Measurements from ENCODE around the gene TSEN34. TPM values are rescaled to one million over a fixed set of nuclear protein-coding genes. Genes with fewer than 3 reads are reported as not detected.
A peak's percentile ranks its signal among the peaks of the same experiment; 100 is the strongest.

The TSEN34 gene
- 36.1 TPM for total RNA-seq

DNA sequence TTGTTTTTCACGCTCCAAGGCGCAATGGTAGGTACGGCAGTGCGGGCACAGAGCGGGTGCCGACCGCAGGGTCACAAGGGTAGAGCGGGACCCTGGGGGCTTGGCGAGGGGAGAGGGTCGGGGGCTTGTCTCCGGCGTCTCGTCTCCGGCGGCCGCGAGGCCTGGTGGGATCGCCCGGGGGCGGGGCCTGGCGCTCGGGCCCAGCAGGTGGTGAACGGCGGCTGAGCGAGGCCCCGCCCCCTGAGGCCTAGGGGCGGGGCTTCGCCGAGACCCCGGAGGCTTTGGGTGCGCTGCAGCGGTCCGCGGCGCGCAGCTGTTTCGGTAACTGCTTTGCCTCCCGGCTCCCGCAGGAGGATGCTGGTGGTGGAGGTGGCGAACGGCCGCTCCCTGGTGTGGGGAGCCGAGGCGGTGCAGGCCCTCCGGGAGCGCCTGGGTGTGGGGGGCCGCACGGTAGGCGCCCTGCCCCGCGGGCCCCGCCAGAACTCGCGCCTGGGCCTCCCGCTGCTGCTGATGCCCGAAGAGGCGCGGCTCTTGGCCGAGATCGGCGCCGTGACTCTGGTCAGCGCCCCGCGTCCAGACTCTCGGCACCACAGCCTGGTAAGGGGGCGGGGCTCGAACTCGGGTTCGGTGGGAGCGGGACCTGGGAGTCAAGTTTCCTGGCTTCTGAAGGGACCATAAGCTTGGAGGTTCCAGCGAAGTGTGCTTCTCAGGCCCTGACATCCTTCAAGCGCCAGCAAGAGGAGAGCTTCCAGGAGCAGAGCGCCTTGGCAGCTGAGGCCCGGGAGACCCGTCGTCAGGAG is at the start of gene TSEN34:
TSEN34 (plus strand) TSS at position 298 of the 800 bp plus-strand sequence; CDS start at position 355, 57 bp downstream.
- ATAC-seq = peak; percentile 38

DNA sequence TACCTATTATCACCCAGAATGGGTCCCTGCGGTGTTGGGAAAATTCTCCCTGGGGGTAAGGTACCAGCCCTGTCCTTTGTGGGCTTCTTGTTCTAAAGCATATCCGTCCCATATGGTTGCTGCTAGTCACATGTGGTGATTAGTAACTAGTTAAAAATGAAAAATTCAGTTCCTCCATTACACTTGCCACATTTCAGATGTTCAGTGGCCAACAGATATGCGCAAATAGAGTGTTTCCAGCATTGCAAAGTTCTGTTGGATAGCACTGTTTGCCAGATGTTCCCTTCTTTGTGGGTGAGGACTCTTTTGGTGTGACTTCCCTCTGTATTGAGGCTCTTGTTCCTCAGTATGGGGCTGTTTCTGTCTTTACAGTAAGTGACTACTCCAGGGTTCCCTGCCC is 49.8 kb upstream of the TSEN34 start:
- no peak for ATAC-seq

- ATAC-seq = no peak
Measured at GRCh38 chr19:54142166-54142780, 48.8 kb upstream of the TSEN34 start.

DNA sequence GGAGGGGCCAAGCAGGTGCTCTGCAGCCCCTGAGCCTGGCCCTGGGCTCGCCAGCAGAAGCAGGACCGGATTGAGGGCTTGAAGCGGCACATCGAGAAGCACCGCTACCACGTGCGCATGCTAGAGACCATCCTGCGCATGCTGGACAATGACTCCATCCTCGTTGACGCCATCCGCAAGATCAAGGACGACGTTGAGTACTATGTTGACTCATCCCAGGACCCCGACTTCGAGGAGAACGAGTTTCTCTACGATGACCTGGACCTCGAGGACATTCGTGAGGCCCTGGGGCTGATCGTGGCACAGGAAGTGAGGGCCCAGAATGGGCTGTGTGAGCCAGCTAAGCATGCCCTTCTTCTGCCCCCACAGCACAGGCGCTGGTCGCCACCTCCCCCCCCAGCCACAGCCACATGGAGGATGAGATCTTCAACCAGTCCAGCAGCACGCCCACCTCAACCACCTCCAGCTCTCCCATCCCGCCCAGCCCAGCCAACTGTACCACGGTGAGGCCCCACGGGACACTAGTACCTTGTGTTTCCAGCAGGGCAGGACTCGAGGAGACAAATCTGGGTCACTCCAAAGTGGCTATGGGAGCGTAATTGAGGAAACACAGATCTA is 45.5 kb upstream of the TSEN34 start:
- ATAC-seq = no peak

- ATAC-seq = no peak
Measured at GRCh38 chr19:54147676-54148075, 43.4 kb upstream of the TSEN34 start.

DNA sequence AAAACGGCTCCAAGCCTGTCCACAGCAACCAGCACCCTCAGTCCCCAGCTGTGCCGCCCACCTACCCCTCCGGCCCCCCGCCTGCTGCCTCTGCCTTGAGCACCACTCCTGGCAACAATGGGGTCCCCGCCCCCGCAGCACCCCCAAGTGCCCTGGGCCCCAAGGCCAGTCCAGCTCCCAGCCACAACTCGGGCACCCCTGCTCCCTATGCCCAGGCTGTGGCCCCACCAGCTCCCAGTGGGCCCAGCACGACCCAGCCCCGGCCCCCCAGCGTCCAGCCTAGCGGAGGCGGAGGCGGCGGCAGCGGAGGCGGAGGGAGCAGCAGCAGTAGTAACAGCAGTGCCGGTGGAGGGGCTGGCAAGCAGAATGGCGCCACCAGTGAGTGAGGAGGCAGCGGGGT is 43.0 kb upstream of the TSEN34 start:
- ATAC-seq = no peak

DNA sequence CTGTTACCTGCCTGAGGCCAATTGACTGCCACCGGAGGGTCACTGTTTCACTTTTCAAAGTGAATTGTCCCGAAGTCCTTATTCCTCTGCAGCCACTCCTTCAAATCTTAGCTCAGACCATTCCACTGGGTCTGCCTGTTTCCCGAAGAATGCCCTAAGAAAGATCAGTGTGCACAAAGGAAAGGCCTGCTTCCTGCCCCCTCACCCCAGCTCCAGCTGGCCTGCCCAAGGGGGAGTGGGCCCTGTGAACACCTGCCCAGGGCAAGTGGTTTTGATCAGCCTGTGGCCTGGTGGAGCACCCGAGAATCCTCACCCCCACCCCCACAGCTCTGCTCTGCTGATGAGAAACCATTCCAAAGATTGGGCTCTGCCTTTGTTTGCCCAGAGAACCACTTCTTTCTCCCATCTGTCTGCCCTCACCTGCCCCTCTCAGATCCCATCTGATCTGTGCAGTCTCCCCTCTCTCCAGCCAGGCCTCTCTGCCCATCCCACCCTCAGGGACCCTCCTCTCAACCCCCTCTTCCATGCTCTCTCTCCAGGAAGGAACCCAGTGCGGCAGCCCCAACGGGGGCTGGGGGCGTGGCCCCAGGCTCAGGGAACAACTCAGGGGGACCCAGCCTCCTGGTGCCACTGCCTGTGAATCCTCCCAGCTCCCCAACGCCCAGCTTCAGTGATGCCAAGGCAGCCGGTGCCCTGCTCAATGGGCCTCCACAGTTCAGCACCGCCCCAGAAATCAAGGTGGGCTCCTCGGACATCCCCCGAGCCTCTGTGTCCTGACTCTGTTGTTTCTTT is 41.9 kb upstream of the TSEN34 start:
- ATAC-seq = no peak

DNA sequence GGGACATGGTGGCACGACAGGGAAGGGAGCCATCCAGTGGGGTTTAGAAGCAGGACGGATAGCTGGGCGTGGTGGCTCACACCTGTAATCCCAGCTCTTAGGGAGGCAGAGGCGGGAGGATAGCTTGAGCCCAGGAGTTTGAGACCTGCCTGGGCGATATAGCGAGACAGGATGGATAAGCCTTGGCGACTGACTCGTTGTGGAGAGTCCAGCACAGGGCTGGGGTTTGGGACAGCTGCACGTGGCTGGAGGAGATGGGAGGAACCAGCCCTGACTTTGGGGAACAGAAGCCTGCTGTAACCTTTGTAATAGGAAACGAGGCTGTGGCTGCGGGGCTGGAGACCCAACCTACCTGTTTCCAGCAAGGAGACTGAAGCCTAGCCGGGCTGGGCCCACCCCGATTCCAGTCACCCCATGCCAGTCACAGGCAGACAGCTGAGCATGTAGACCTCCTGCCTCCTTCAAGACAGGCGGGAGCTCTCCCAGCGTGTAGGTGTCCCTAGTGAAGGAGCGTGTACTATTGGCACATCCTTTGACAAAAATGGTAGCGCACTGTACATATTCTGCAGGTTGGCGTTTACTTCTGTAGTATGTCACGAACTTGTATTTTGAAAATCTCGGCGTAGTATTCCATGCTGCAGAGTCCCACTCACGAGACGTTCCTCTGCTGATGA is 39.6 kb upstream of the TSEN34 start:
- ATAC-seq = no peak

GRCh38 chr19:54152267-54152666 is 38.8 kb upstream of the TSEN34 start:
- no peak for ATAC-seq

GRCh38 chr19:54152878-54153524 is 38.1 kb upstream of the TSEN34 start:
- no peak for ATAC-seq

- no peak for ATAC-seq
Measured at GRCh38 chr19:54153731-54154326, 37.3 kb upstream of the TSEN34 start.

DNA sequence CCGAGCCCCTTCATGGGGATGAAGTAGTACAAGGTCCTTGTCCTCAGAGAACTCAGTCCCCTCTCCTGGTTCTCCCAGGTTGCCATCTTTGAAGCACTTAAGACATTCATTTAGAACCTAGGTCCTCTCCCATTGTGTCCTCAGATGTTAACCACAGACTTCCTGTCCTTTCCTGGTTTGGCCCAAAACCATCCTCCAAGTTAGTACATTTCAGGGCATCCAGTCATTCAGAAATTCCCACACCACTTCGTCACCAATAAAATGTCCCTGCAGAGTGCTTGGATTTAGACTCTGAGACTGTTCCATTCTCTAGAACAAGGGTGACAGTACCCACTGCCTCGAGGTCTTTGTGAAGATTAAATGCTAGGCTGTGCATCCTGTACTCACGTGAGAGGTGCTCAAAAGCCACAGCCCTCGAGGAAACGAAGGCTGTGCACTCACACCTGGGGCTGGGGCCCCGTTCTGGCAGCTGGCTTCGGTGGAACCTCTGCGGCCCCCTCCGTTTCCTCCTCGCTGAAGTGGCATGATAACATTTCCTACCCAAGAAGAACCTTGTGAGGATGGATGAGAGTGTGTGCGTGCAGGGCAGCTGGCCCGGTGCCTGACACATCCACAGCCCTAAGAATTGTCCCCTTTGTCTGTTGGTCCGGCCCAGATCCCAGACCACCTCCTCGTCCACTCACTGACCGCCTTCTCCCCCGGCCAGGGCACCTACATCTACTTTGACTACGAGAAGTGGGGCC is 36.3 kb upstream of the TSEN34 start:
- no peak for ATAC-seq

GRCh38 chr19:54155694-54156093 is 35.4 kb upstream of the TSEN34 start:
- no peak for ATAC-seq

GRCh38 chr19:54156490-54156889 is 34.6 kb upstream of the TSEN34 start:
- ATAC-seq = no peak

GRCh38 chr19:54156953-54157352 is 34.2 kb upstream of the TSEN34 start:
- no peak for ATAC-seq

DNA sequence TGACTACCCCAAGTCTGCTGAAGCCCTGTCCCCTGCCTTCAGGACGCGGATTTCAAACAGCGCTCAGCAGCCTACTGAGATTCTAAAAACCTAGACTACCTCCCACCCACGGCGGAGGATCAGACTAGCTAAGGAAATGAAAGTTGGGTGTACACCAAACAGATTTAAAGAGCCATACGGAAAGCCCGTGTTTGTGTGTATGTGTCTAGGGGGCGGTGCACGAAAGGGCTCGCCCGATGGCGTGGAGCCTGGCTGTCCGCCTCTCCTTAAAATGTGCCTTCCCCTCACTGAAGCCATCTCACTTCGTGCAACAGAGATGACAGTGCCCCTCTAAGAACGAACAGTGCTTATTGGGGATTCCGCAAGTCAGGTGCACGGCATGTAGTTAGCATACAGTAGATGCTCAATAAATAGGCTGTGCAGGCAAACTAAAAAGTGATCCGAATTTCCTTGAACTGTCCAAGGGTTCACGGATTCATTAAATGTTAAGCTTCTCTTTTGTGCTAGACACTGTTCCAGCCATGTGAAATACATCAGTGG is 32.2 kb upstream of the TSEN34 start:
- no peak for ATAC-seq

- peak; percentile 92 for ATAC-seq
Measured at GRCh38 chr19:54159352-54160181, 31.5 kb upstream of the TSEN34 start, which contains the start of gene LENG1. Gene LENG1 (minus strand): TSS chr19:54159721. CDS start chr19:54159695, 26 bp downstream.

- no peak for ATAC-seq
Measured at GRCh38 chr19:54160182-54160811, 30.8 kb upstream of the TSEN34 start.

DNA sequence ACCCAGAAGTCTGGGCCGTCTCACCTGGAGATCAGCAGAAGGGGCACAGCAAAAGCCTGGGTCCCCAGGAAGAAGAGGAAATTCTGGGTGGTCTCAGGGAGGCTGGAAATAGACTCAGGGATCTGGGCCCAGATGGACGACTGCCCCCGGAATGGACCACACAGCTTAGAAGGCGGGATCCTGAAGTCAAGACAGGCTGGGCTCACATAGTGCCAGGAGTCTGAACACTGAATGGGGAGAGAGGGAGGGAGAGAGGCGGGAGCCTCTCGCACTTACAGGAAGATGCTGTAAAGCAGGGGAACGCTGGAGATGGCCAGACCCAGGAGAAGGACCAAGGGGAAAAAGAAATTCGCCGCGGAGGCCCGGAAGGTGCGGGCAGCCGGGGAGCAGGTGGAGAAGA is 30.3 kb upstream of the TSEN34 start:
- no peak for ATAC-seq
